G401 (cell line): ENCODE results near the gene ANKRD33B. TPM values are rescaled to one million over a fixed set of nuclear protein-coding genes. Genes with fewer than 3 reads are reported as not detected.

ENCODE experiments used
- DNase-seq: peaks from one replicate; pipeline ENCODE4 v3.0.0-alpha.2; 2015; ENCODE audit warnings: low spot score
- in situ Hi-C: cut with HindIII; loops from 2 replicates; pipeline ENCODE4 v1.10.0; 2016; ENCODE audit warnings: low sequenced_read_pairs, mixed read lengths
- total RNA-seq: library from RNA; depleted of rRNA; stranded (reverse); fragments of >200 nt; shearing (Covaris generic); gene quantifications from 2 replicates; pipeline ENCODE4 v1.2.3, GENCODE V29; 2014

Gene ANKRD33B
- total RNA-seq, 1 experiment from 2014 or later: 7.4 TPM

DNA sequence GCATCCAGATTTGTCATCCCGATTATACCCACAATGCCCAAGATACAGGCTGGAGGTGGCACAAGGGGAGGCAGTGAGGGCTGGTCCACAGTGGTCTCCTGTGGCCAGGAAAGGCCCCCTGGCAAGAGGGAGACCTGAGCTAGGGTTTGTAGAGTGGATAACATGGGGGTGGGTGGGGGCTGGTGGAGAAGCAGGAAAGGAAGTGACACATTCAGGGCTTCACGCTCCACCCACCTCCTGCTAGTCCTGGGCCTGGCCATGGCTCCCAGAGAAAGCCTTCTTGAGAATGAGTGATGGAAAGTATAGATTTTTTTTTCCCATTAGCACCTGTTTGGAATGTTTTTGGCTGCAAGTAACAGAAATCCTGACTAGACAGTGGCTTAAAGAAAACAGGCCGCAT is 81.3 kb downstream of the ANKRD33B start:
- DNase-seq: no peak
- in situ Hi-C loops: no loop called here

DNA sequence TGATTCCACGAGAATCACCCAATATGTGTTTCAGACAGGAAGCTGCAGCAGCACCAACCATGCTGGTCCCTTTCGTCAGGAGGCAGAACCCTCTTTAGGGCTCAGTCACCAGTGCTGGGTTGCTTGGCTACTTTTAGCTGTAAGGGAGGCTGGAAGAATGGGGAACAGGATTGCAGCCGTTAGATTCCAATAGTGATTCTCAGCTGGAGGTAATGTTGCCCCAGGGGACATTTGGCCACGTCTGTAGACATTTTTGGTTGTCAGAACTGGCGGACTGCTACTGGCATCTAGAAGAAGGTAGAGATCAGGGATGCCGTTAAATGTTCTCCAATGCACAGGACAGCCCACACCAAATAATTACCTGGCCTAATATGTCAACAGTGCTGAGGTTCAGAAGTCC is 81.8 kb downstream of the ANKRD33B start:
- DNase-seq: no peak
- in situ Hi-C loops: no loop called here

DNA sequence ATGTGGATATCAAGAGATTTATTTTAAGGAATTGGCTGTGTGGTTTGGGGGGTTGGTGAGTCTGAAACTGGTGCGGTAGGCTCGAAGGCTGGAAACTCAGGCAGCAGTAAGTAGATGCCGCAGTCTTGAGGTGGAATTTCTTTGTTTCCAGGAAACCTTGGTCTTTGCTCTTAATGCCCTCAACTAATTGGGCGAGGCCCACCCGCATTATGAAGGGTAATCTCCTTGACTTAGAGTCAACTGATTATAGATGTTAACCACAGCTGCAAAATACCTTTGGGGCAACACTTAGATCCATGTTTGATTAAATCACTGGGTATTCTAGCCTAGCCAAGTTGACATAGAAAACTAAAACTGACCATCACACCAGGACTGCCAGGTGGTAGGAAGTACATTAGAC is 83.8 kb downstream of the ANKRD33B start:
- DNase-seq: no peak
- in situ Hi-C loops: no loop called here

DNA sequence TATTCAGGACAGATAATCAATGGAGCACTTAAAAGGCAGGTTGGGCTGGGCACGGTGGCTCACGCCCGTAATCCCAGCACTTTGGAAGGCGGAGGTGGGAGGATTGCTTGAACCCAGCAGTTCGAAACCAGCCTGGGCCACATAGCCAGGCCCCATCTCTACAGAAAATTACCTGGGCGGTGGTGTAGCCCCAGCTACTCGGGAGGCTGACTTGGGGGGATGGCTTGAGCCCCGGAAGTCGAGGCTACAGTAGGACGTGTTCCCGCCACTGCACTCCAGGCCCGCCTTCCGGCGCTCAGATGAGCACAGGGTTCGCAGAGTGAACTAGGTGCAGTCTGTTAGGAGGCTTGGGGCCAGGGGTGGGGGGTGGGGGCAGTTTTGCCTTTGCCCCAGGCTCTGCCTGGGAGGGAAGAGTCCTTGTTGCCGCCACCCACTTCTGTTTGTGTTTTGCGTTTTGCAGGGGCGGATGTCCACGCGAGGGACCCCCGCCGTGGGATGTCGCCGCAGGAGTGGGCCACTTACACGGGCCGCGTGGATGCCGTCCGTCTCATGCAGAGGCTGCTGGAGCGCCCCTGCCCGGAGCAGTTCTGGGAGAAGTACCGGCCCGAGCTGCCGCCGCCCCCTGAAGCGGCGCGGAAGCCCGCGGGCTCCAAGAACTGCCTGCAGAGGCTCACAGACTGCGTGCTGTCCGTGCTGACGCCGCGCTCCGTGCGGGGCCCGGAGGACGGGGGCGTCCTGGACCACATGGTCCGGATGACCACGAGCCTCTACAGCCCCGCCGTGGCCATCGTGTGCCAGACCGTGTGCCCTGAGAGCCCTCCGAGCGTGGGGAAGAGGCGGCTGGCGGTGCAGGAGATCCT is 85.2 kb downstream of the ANKRD33B start:
- no peak for DNase-seq
- in situ Hi-C loops: no loop called here

DNA sequence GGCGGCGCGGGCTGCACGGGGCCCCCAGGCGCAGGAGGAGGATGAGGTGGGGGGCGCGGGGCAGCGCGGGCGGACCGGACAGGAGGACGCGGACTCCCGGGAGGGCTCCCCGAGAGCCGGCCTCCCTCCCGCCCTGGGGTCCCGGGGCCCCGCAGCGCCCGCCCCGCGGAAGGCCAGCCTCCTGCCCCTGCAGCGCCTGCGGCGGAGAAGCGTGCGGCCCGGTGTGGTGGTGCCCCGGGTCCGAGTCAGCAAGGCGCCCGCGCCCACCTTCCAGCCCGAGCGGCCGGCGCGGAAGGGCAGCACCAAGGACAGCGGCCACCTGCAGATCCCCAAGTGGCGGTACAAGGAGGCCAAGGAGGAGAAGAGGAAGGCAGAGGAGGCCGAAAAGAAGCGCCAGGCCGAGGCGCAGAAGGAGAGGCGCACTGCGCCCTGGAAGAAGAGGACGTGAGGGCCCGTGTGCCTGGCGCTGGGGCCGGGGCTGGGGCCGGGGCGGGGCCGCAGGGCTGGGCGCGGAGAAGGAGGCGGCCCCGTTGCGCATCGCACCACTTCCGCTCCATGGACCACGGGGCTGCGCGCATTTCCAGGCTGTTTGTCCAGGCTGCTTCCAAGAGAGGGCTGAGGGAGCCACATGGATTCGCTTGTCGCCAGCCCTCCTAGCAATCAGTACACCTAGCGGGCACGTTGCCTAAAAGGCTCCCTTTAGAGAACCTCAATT is 86.0 kb downstream of the ANKRD33B start:
- in situ Hi-C loops: no loop called here
- DNase-seq: peak; percentile 18

DNA sequence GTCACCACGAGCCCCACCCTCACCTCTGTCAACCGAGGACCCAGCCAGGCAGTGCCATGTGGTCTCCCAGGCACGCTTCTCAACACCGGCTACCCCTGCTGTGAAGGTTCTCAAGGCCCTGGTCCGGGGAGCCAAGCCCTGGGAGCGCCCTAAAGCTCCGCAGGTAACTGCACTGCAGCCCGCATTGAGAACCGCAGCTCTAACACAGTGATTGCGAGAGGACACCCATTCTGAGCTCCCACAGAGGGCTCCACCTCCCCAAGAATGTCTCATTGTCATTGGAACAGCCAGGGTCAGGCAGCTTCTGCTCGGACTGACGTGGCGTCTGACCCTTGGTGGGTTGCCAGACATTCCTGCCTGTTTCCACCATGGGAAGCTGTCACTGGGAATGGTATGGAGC is 88.3 kb downstream of the ANKRD33B start:
- DNase-seq: no peak
- in situ Hi-C loops: no loop called here

DNA sequence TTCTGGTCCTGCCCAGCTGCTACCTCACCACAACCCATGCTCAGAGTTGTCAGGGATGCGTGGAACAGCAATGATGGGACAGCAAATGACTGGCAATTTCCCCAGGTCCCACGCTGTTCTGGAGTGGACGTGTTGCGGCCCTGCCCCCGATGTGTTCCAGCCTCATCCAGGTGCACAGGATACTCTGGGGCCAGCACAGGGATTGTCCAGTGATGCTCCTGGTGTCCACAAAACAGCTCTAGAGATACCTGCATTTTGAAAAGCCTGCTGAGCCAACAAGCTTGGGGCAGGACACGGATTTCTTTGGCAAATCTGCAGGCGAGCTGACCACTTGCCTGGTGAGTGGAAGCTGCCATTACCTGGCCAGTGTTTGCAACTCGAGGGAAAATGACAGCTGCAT is 88.7 kb downstream of the ANKRD33B start:
- DNase-seq: peak; percentile 8
- in situ Hi-C loops: no loop called here

DNA sequence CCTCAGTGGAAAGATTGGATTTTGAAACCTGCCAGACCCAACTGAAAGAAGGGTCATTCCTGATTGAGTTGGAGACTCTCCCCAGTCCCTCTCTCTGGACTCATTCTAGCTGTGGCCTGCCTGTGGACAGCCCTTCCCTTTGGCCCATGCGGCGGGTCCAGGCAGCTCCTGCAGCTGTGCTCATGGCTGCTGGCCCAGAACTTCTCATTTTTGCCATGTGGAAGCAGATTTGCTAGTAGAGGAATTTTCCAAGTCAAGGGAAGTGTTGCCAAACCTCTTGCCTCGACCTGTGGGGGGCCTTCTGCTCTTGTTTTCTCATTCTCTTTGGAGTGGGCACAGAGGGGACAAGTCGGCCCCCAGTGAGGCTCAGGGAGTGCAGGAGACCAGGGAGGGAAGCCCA is 89.2 kb downstream of the ANKRD33B start:
- DNase-seq: peak; percentile 60
- in situ Hi-C loops: no loop called here

DNA sequence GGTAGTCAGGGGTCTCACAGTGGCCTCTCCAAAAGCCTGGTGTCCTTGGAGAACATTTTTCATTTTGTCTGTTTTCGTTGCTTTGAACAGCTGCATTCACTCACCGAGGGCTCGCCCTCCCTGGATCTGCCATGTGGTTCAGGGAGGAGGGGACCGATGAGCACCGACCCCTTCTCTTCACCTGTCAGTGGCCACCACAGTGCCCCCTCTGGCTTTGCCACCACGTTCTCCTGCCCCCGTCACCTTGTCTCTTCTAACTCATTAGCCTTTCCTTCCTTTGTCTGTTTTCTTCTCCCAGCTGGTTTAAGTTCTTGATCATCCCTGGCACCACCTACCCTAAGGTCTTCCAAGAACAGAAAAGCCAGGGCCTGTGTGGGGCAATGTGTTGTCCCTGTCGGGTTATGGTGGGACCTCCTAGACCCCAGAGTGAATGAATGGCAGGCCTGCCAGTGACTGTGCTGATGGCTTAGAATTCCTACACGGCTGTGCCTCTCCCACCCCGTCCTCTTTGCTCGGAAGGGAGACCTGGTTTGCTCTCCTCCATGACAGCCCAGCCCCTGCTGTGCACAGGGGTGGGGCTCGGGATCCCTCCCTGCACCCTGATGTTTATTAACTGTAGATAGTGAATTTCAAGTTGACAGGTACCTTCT is 90.0 kb downstream of the ANKRD33B start:
- in situ Hi-C loops: no loop called here
- no peak for DNase-seq

DNA sequence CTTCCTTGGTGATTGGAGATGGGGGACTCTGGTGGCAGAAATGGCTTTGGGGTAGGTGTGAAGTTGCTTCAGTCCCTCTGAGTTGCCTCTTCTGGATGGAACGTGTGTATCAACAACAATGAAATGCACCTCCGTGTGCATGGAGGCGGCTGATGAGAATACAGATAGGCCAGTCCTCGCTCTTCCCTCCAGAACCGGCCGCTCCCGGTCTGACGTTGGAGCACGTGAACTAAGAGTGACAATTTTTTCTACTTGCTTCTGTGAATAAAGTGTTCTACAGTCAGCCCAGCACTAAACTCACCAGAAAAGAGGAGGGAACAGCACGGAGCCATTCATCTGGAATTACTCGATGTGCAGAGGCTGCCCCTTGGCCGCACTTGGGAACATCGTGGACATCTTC is 90.7 kb downstream of the ANKRD33B start:
- no peak for DNase-seq
- in situ Hi-C loops: no loop called here

DNA sequence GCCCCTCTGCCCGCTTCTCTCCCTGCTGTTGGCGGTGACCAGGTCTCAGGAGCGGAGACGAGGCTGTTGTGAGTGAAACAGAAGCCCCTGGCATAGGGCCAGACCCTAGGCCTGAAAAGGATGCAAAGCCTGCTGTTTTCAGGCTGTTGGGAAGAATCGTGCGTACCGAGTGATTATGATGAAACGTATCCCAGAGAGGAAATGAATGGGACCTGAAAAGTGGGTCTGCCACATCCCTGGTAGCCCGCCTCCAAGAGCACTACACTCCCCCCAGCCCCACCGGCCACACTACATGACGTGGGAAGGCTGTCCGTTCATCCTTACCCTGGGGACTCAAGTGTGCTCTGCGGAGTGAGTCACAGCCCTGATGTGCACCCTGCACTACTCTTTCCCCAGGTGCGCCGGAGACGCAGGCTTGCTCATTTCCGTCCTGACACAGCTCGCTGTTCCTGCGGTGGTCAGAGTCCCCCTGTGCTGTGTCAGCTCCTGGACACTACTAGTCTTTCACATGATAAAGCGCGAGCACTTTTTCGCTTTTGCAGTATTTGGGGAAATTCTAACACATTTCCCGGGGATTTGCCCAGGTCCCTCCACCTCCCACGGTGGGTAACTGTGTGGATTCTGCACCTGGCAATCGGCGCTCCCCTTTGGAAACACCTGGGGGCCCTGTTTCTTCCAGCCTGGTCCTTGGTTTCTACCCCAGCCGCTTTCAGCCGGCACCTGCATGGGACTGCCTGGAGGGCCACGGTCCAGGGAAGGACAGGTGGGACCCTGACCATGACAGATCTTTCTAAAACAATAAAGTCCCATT is 91.5 kb downstream of the ANKRD33B start:
- in situ Hi-C loops: no loop called here

DNA sequence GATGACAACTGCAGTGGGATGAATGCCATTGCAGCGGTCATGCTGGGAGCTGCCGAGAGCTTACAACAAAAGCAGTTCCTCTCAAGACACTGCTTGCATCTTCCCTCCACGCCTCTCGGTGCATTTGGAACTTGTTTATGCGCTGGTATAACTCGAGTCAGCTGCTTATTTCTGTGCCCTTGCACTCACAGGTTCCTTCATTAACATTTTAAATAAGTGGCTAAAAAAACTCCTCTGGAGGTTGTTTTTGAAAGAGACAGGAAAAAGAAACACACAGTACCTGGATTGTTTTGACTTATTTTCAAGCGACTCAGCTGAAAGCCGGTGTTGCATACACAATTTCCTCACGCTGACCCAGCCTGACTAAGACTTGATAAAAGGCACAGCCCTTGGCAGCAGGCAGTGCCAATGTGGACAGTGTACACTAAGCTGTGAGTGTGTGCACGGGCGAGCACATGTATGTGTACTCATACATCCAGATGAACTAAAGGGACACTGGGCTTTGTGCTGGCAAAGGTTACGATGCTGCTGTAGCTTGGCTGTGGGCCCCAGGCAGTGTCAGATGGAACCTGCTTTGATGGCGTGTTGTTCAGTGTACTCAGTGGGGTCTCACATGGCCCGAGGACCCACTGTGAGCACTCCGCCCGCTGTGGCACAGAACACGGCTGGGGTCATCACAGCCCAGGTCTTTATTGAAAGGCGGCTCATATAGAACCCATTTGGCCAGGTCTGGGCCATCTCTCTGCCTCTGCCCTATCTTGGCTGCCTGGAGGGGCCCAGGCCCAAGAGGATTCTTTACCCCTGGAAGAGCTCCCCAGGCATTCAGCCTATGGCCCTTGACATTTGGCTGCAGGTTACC is 92.3 kb downstream of the ANKRD33B start:
- DNase-seq: no peak
- in situ Hi-C loops: no loop called here

More for the DNA sequence above, 91.5 kb downstream of the ANKRD33B start:
- DNase-seq: peak; percentile 16

DNA sequence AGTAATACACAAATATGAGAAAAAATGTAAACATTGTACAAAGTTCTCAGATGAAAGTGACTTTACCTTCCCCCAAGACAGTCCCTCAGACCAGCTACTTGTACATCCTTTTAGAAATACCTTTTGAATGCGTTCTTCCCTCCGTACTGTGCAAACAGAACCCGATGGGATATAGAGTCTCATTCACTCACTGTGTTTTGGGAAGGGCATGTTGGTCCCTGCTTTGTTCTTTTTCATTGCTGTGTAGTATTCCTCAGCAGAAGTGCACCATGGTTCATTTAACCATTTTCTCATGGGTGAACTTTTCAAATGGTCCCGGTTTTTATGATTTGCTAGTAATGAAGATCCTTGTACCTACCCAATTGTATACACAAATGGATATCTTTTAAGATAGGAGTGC is 94.4 kb downstream of the ANKRD33B start:
- no peak for DNase-seq
- in situ Hi-C loops: no loop called here

DNA sequence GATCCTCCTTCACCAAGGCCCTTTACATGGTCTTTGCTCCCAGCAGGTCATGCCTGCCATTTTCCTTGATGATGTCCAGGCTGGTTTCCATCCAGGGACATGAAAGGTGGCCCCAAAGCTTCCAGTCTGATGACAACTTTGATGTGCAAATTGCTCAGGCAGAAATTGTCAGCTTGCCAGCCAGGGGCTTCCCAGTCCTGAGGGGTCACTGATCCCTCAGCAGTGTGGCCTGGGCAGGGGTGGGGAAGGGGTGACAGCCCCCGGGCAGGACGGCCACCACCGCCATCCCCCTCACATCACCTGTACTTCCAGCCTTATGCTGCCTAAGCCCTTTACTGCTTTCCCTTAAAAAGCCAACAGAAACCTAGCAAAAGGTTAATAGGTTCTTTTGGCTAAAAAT is 96.3 kb downstream of the ANKRD33B start:
- no peak for DNase-seq
- in situ Hi-C loops: no loop called here

DNA sequence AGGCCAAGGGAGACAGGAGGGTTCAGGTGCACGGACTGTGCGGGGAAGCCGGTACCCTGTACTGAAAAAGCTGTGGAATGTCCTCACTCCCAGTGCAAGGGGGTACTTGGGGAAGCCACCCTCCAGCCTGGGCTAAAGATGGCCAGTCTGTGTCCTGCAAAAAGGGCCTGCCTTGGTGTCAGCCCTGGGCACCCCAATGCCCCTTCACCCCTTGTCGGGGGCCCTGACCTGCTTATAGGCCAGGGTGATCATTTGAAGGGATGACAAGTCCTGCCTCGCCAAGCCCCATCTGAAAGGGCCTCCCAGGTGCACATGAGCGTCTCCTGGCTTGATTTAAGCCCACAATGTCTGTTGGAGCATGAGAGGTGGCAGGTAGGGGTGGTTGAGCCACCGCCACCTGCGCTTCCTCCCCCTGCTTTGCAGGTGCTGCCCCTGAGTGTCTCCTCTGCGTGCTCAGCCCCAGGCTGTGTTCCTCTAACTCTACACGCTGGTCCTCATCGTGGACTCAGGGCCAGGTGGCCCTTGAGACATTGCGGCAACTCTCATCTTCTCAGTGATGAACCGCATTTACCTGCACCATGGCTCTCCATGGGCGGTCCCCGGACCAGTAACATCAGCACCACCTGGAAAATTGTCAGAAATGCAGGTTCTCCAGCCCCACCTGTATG is 97.0 kb downstream of the ANKRD33B start:
- in situ Hi-C loops: no loop called here

DNA sequence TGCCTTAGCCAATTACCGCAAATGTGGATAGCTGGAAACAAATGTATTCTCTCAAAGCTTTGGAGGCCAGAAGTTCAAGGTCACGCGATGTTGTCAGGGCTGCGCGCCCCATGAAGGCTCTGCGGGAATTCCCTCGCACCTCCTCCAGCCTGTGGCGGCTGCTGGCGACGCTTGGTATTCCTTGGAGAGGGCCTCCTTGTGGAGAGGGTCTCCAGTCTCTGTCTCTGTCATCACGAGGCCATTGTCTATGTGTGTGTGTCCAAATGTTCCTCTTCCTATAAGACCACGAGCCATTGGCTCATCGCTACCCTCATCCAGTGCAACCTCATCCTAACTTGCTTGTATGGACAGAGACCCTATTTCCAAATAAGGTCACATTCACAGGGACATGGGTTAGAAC is 97.5 kb downstream of the ANKRD33B start:
- in situ Hi-C loops: no loop called here
- DNase-seq: no peak

More for the DNA sequence above, 97.0 kb downstream of the ANKRD33B start:
- DNase-seq: no peak

DNA sequence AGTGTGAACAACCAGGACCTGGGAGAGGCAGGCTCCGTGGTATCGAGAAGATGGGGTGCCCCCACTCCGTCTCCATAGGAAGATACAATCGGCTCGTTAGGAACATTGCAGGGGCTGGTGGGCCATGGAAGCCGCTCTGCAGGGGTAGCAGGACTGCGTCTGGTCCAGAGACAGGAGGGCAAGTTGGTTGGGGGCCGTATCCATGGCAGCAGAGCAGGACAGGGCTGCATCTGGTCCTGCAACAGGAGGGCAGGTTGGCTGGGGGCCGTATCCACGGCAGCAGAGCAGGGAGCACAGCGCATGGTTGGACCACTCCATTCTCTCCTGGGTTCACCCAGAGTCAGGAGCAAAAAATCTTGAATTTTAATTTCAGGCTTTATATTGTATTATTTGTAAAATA is 98.2 kb downstream of the ANKRD33B start:
- no peak for DNase-seq
- in situ Hi-C loops: no loop called here
